HL-60 (cell line): ENCODE data around the gene COMP.

Source experiments
- DNase-seq, 2 experiments: peaks; one replicate each; pipeline ENCODE4 v3.0.0-alpha.2; 2010 to 2020; ENCODE audit warnings: low read depth in 1 of 2, low spot score in 1 of 2
- H3K27ac ChIP-seq: fragments of 250-450 bp; sonication (Bioruptor Pico); replicated peaks from 2 replicates; pipeline ENCODE4 v1.5.1; 2020; ENCODE audit warnings: mild to moderate bottlenecking, moderate library complexity
- H3K27me3 ChIP-seq: fragments of 250-450 bp; sonication (Bioruptor Pico); 2 replicates; pipeline ENCODE4 v1.5.1; 2021; ENCODE audit warnings: mild to moderate bottlenecking, moderate library complexity; ENCODE audit not compliant: insufficient read depth, poor library complexity, severe bottlenecking
- H3K4me3 ChIP-seq: replicated peaks from 2 replicates; pipeline ENCODE4 v1.5.1; 2011; ENCODE audit warnings: mild to moderate bottlenecking, control low read depth, low read length; ENCODE audit not compliant: insufficient read depth
- CTCF ChIP-seq: IDR thresholded peaks from one replicate; pipeline ENCODE4 v1.5.1; 2011; ENCODE audit warnings: low read length, control low read depth, inconsistent platforms; ENCODE audit not compliant: insufficient read depth
- GABPA ChIP-seq: IDR thresholded peaks from 2 replicates; pipeline ENCODE4 v1.6.1; 2012; ENCODE audit warnings: low read depth
- POLR2AphosphoS5 ChIP-seq: IDR thresholded peaks from 2 replicates; pipeline ENCODE4 v1.6.1; 2012; ENCODE audit warnings: low read depth
- REST ChIP-seq: IDR thresholded peaks from 2 replicates; pipeline ENCODE4 v1.6.1; 2012; ENCODE audit warnings: low read depth; ENCODE audit not compliant: insufficient replicate concordance
- SPI1 ChIP-seq: IDR thresholded peaks from 2 replicates; pipeline ENCODE4 v1.6.1; 2012; ENCODE audit warnings: low read depth, mild to moderate bottlenecking, borderline replicate concordance

The COMP gene

GRCh38 chr19:18756896-18757295, 34.2 kb downstream of the COMP start:
- TF ChIP-seq CTCF, result no peak
- TF ChIP-seq GABPA, result no peak
- TF ChIP-seq REST, result no peak
- no peak for TF ChIP-seq POLR2AphosphoS5
- TF ChIP-seq SPI1, result no peak
- Histone ChIP-seq H3K27ac (no peak overlapping the region), H3K27me3 (no peaks in the 10 kb centered on the region), H3K4me3 (no peak overlapping the region)
- DNase-seq, result no peak

DNA sequence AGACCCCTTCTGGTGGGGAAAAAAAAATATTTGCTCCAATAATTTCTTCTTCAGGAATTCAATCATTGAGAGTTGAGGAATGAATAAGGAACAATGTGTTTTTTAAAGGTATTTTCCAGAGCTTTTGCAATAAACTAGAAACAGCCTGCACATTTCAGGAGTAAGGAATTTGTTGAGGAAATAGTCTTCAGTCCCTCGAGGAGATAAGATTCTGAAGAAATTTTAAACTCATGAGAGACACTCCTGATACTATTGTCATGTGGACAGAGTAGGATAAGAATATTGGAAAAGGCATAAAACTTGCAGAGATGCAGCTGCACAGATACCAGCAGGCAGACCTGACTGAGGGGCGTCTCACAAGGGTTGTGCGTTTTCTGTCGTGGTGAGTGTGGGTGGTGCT, 36.6 kb downstream of the COMP start:
- TF ChIP-seq POLR2AphosphoS5 (no peak), GABPA (no peak), CTCF (no peak), SPI1 (no peak), REST (no peak)
- Histone ChIP-seq H3K27me3 (no peaks in the 10 kb centered on the region), H3K27ac (no peak overlapping the region), H3K4me3 (no peak overlapping the region)
- DNase-seq, result no peak

GRCh38 chr19:18751571-18751970, 39.5 kb downstream of the COMP start:
- Histone ChIP-seq H3K27me3 (no peaks in the 10 kb centered on the region), H3K27ac (no peak overlapping the region), H3K4me3 (no peak overlapping the region)
- TF ChIP-seq REST (no peak), SPI1 (no peak), POLR2AphosphoS5 (no peak), CTCF (no peak), GABPA (no peak)
- DNase-seq, result no peak
